ENCODE data around the gene FTL. TPM values are rescaled to one million over a fixed set of nuclear protein-coding genes. Genes with fewer than 3 reads are reported as not detected.

FTL gene
- 1,000 to 10,000 TPM; 2,880 to 6,540 TPM for total RNA-seq
- polyA plus RNA-seq, result over 10,000 TPM; 17,775 to 22,369 TPM
- long read RNA-seq, donor 1, transcript FTL-201 (4 exons, 878 nt), result major isoform, 1,181 of 1,542 reads
- long read RNA-seq, donor 1, partial matches to known transcripts, result 223 of 1,542 reads
- long read RNA-seq, donor 1, other reads (novel, unspliced or antisense), result 138 of 1,542 reads
- long read RNA-seq, donor 2, transcript FTL-201 (4 exons, 878 nt), result major isoform, 583 of 781 reads
- long read RNA-seq, donor 2, partial matches to known transcripts, result 137 of 781 reads
- long read RNA-seq, donor 2, other reads (novel, unspliced or antisense), result 61 of 781 reads
- long read RNA-seq, donor 3, transcript FTL-201 (4 exons, 878 nt), result major isoform, 744 of 986 reads
- long read RNA-seq, donor 3, partial matches to known transcripts, result 135 of 986 reads
- long read RNA-seq, donor 3, other reads (novel, unspliced or antisense), result 107 of 986 reads
- long read RNA-seq, donor 4, transcript FTL-201 (4 exons, 878 nt), result major isoform, 491 of 640 reads
- long read RNA-seq, donor 4, partial matches to known transcripts, result 98 of 640 reads
- long read RNA-seq, donor 4, other reads (novel, unspliced or antisense), result 51 of 640 reads
- long read RNA-seq, donor 5, transcript FTL-201 (4 exons, 878 nt), result major isoform, 1,485 of 2,008 reads
- long read RNA-seq, donor 5, partial matches to known transcripts, result 325 of 2,008 reads
- long read RNA-seq, donor 5, other reads (novel, unspliced or antisense), result 198 of 2,008 reads

DNA sequence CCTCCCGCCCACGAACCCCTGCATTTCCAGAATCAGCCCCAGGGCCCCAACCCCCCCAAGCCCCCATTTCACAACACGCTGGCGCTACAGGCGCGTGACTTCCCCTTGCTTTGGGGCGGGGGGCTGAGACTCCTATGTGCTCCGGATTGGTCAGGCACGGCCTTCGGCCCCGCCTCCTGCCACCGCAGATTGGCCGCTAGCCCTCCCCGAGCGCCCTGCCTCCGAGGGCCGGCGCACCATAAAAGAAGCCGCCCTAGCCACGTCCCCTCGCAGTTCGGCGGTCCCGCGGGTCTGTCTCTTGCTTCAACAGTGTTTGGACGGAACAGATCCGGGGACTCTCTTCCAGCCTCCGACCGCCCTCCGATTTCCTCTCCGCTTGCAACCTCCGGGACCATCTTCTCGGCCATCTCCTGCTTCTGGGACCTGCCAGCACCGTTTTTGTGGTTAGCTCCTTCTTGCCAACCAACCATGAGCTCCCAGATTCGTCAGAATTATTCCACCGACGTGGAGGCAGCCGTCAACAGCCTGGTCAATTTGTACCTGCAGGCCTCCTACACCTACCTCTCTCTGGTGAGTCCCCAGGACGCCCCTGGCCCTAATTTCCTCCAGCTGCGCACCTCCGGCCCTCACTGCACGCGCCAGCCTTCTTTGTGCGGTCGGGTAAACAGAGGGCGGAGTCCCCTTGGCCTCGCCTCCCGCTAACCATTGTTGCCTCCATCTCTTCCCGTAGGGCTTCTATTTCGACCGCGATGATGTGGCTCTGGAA lies at the start of gene FTL:
Gene FTL, plus strand, starts transcription at position 270 of the 766 bp plus-strand sequence. Its CDS starts 199 bp downstream, at position 469.
- WGBS, 2 donors, result 0 to 1% methylated on average over 52 of the region's 52 CpGs
- DNase-seq (peak; percentile 97 to 99 (median 98)), ATAC-seq (ENCODE audit: insufficient read depth, low FRiP score) (peak; percentile 85)
- Histone ChIP-seq H3K4me3 (peak within 1 kb of the TSS; percentile 88), H3K27ac (ENCODE audit: low read depth in 1 of 2, low read length in 1 of 2) (peak within 1 kb of the TSS; percentile 81 to 92), H3K4me1 (ENCODE audit: control insufficient read depth in 5 of 5, insufficient read depth in 5 of 5, low read length in 5 of 5) (peaks cover 5 to 35% (median 16%) of the 10 kb centered on the region in 5 donors), H3K36me3 (ENCODE audit: control insufficient read depth in 4 of 4, insufficient read depth in 4 of 4, low read length in 4 of 4) (peaks cover 1 to 41% (median 19%) of the 10 kb centered on the region in 4 donors), H3K9me3 (ENCODE audit: control insufficient read depth in 4 of 4, insufficient read depth in 3 of 4, low read length in 3 of 4) (no peaks in the 10 kb centered on the region), H3K27me3 (ENCODE audit: control insufficient read depth in 3 of 3, insufficient read depth in 3 of 3, low read length in 2 of 3) (no peaks in the 10 kb centered on the region), H3K9ac (ENCODE audit: insufficient read depth in 1 of 2, low read length in 2 of 2) (peak within 1 kb of the TSS; percentile 83 to 88)
- TF ChIP-seq, protein P1, sequence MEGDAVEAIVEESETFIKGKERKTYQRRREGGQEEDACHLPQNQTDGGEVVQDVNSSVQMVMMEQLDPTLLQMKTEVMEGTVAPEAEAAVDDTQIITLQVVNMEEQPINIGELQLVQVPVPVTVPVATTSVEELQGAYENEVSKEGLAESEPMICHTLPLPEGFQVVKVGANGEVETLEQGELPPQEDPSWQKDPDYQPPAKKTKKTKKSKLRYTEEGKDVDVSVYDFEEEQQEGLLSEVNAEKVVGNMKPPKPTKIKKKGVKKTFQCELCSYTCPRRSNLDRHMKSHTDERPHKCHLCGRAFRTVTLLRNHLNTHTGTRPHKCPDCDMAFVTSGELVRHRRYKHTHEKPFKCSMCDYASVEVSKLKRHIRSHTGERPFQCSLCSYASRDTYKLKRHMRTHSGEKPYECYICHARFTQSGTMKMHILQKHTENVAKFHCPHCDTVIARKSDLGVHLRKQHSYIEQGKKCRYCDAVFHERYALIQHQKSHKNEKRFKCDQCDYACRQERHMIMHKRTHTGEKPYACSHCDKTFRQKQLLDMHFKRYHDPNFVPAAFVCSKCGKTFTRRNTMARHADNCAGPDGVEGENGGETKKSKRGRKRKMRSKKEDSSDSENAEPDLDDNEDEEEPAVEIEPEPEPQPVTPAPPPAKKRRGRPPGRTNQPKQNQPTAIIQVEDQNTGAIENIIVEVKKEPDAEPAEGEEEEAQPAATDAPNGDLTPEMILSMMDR (IDR thresholded peaks at IDR 0.05; ENCODE audit: control extremely low read depth, extremely low read depth), result no peak

DNA sequence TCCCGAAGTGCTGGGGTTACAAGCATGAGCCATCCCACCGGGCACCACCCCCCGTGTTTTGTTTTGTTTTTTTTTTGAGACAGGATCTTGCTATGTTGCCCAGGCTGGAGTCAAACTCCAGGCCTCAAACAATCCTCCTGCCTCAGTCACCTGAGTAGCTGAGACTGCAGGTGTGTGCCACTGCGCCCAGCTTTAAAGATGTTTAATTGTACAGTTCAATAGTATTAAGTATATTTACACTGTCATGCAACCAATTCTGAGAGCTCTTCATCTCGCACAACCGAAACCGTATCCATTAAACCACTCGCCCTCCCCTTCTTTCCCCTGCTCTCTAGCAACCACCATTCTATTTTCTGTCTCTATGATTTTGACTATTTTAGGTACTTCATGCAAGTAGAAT lies 49.4 kb upstream of the FTL start:
- peak in 1 of 3 donors; percentile 44 for DNase-seq

DNA sequence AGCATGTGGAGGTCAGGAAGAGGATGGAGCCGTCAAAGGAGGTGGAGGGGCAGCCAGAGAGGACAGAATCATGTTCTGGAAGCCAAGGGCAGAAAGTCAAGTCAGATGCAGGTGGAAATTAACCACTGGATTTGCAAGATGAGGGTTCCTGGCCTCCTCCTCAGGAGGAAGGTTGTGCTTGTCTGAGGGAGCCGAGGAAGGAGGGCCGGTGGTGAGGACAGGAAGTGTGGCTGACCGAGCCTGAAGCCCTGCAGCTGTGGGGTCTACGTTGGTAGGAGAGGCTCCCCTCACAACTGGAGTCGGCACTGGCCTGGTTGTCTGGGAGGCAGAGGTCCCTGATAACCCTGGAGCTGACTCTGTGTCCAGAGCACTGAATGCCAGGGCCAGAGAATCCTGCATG lies 47.0 kb upstream of the FTL start:
- Histone ChIP-seq H3K9me3 (ENCODE audit: control insufficient read depth in 4 of 4, insufficient read depth in 3 of 4, low read length in 3 of 4) (no peaks in the 10 kb centered on the region), H3K27me3 (ENCODE audit: control insufficient read depth in 3 of 3, insufficient read depth in 3 of 3, low read length in 2 of 3) (no peaks in the 10 kb centered on the region), H3K4me3 (no peak overlapping the region), H3K4me1 (ENCODE audit: control insufficient read depth in 5 of 5, insufficient read depth in 5 of 5, low read length in 5 of 5) (peaks cover 0 to 3% (median 0%) of the 10 kb centered on the region in 5 donors), H3K27ac (ENCODE audit: low read depth in 1 of 2, low read length in 1 of 2) (no peak overlapping the region), H3K9ac (ENCODE audit: insufficient read depth in 1 of 2, low read length in 2 of 2) (no peak overlapping the region), H3K36me3 (ENCODE audit: control insufficient read depth in 4 of 4, insufficient read depth in 4 of 4, low read length in 4 of 4) (peaks cover 15 to 60% (median 30%) of the 10 kb centered on the region in 4 donors)
- TF ChIP-seq, protein P1 (IDR thresholded peaks at IDR 0.05; ENCODE audit: control extremely low read depth, extremely low read depth), result no peak
- ATAC-seq (ENCODE audit: insufficient read depth, low FRiP score) (no peak), DNase-seq (no peak)
- 68 to 83% methylated on average over 6 of the region's 6 CpGs for WGBS, 2 donors

More for the DNA sequence above, 49.4 kb upstream of the FTL start:
- no peak overlapping the region for H3K9ac ChIP-seq (ENCODE audit: insufficient read depth in 1 of 2, low read length in 2 of 2)
- H3K4me1 ChIP-seq (ENCODE audit: control insufficient read depth in 5 of 5, insufficient read depth in 5 of 5, low read length in 5 of 5), result peaks cover 0 to 3% (median 0%) of the 10 kb centered on the region in 5 donors
- TF ChIP-seq, protein P1 (IDR thresholded peaks at IDR 0.05; ENCODE audit: control extremely low read depth, extremely low read depth), result no peak
- ATAC-seq (ENCODE audit: insufficient read depth, low FRiP score), result no peak
- no peak overlapping the region for H3K4me3 ChIP-seq
- no peak overlapping the region for H3K27ac ChIP-seq (ENCODE audit: low read depth in 1 of 2, low read length in 1 of 2)
- no peaks in the 10 kb centered on the region for H3K9me3 ChIP-seq (ENCODE audit: control insufficient read depth in 4 of 4, insufficient read depth in 3 of 4, low read length in 3 of 4)
- 69 to 84% methylated on average over 8 of the region's 8 CpGs for WGBS, 2 donors
- H3K27me3 ChIP-seq (ENCODE audit: control insufficient read depth in 3 of 3, insufficient read depth in 3 of 3, low read length in 2 of 3), result no peaks in the 10 kb centered on the region
- peaks cover 3 to 49% (median 39%) of the 10 kb centered on the region in 4 donors for H3K36me3 ChIP-seq (ENCODE audit: control insufficient read depth in 4 of 4, insufficient read depth in 4 of 4, low read length in 4 of 4)

Measured in lung (tissue), 16 donors.